WERI-Rb-1 (cell line): ENCODE measurements around the gene CCL8.
"Not testable (repeated sequence)": the region's sequence is repeated elsewhere in the genome, so short reads cannot be mapped to it uniquely, and the experiment has no call there.

ENCODE experiments used
- DNase-seq: peaks from one replicate; pipeline ENCODE4 v3.0.0-alpha.2; 2020
- H3K27ac ChIP-seq: fragments of 250-450 bp; sonication (Bioruptor Pico); 2 replicates; pipeline ENCODE4 v1.5.1; 2020; ENCODE audit warnings: mild to moderate bottlenecking, moderate library complexity
- H3K27me3 ChIP-seq: fragments of 250-450 bp; sonication (Bioruptor Pico); 2 replicates; pipeline ENCODE4 v1.5.1; 2021; ENCODE audit warnings: mild to moderate bottlenecking, low read depth, moderate library complexity; ENCODE audit not compliant: insufficient read depth, severe bottlenecking
- H3K36me3 ChIP-seq: fragments of 250-450 bp; sonication (Bioruptor Pico); 2 replicates; pipeline ENCODE4 v1.5.1; 2020; ENCODE audit warnings: mild to moderate bottlenecking, moderate library complexity
- H3K4me3 ChIP-seq: 2 replicates; pipeline ENCODE4 v1.5.1; 2011; ENCODE audit warnings: low read depth, mild to moderate bottlenecking, control low read depth, low read length
- H3K9me3 ChIP-seq: fragments of 250-450 bp; sonication (Bioruptor Pico); 2 replicates; pipeline ENCODE4 v1.5.1; 2021; ENCODE audit warnings: mild to moderate bottlenecking, moderate library complexity; ENCODE audit not compliant: severe bottlenecking
- CTCF ChIP-seq: IDR thresholded peaks from 2 replicates; pipeline ENCODE4 v1.5.1; 2011; ENCODE audit warnings: low read depth, mild to moderate bottlenecking, control low read depth, inconsistent platforms, low read length

The CCL8 gene

GRCh38 chr17:34314279-34314678 lies 5.0 kb upstream of the CCL8 start:
- Histone ChIP-seq H3K4me3 (no peak overlapping the region), H3K27ac (no peak overlapping the region), H3K36me3 (no peaks in the 10 kb centered on the region), H3K9me3 (no peaks in the 10 kb centered on the region), H3K27me3 (peaks cover 72% of the 10 kb centered on the region)
- no peak for TF ChIP-seq CTCF
- DNase-seq, result no peak

DNA sequence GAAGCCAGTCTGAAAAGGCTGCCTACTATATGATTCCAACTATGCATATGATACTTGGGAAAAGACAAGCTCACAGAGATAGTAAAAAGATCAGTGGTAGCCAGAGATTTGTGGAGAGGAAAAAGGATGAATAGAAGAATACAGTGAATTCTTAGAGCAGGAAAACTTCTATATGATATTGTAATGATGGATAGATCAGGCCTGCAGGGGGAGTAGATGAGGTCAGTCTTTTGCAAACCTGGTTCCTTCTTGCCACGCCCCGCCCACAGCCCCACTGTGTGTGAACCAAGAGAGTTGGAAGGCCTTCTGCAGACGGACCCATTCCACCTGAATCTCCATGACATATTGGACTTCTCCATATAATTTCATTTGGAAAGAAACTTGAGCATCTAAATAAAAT lies 761 bp upstream of the CCL8 start:
- no peak overlapping the region for H3K4me3 ChIP-seq
- H3K27me3 ChIP-seq, result peaks cover 60% of the 10 kb centered on the region
- 0 out of 2 replicates have a peak, but pooled peaks have one; percentile 11 for TF ChIP-seq CTCF
- H3K27ac ChIP-seq, result no peak overlapping the region
- H3K9me3 ChIP-seq, result no peaks in the 10 kb centered on the region
- no peaks in the 10 kb centered on the region for H3K36me3 ChIP-seq
- peak; percentile 20 for DNase-seq

DNA sequence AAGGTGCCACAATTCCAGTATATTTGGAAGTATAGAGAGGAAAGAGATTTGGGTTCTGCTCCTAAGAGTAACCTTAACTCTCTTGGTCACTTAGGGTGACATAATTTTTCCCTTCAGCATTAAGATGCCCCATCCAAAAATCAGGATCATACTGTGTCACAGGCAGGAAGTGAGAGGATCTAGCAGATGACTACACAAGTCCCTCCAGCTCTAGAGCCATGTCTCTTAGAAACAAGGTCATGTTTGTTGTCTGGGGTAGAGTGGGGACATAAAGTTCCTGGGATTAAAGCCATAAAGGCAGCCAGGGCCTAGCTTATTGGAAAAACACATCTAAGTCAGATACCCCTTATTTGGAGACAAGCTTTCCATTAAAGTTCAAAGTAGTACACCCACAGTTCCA lies 2.7 kb downstream of the CCL8 start:
- peaks cover 54% of the 10 kb centered on the region for H3K27me3 ChIP-seq
- H3K36me3 ChIP-seq, result no peaks in the 10 kb centered on the region
- H3K9me3 ChIP-seq, result no peaks in the 10 kb centered on the region
- TF ChIP-seq CTCF, result no peak
- H3K27ac ChIP-seq, result no peak overlapping the region
- no peak overlapping the region for H3K4me3 ChIP-seq
- DNase-seq, result no peak

DNA sequence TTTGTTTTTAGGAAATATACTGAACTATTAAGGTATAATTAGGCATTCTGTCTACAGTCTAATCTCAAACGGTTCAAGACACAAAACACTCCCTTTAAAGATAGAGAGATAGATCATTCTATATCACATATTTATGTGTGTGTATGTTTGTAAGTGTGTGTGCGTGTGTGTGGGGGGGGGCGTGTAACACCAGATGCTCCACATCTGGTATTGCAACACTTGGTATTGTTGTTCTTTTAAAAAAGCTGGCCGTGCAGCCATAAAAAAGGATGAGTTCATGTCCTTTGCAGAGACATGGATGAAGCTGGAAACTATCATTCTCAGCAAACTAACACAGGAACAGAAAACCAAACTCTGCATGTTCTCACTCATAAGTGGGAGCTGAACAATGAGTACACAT lies 8.3 kb downstream of the CCL8 start:
- not testable (repeated sequence) for H3K27ac ChIP-seq, DNase-seq, H3K9me3 ChIP-seq, H3K4me3 ChIP-seq, H3K36me3 ChIP-seq
- H3K27me3 ChIP-seq, result peaks cover 54% of the 10 kb centered on the region

DNA sequence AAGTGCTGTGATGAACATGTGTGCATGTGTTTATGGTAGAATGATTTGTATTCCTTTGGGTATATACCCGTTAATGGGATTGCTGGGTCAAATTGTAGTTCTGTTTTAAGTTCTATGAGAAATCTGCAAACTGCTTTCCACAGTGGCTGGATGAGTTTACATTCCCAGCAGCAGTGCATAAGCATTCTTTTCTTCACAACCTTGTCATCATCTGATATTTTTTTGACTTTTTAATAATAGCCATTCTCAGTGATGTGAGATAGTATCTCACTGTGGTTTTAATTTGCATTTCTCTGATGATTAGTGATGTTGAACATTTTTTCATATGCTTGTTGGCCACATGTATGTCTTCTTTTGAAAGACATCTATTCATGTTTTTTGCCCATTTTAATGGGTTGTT lies 18.5 kb downstream of the CCL8 start:
- DNase-seq, result no peak
- no peak for TF ChIP-seq CTCF
- no peak overlapping the region for H3K27ac ChIP-seq
- no peaks in the 10 kb centered on the region for H3K9me3 ChIP-seq
- peaks cover 75% of the 10 kb centered on the region for H3K27me3 ChIP-seq
- no peak overlapping the region for H3K4me3 ChIP-seq
- H3K36me3 ChIP-seq, result no peaks in the 10 kb centered on the region

DNA sequence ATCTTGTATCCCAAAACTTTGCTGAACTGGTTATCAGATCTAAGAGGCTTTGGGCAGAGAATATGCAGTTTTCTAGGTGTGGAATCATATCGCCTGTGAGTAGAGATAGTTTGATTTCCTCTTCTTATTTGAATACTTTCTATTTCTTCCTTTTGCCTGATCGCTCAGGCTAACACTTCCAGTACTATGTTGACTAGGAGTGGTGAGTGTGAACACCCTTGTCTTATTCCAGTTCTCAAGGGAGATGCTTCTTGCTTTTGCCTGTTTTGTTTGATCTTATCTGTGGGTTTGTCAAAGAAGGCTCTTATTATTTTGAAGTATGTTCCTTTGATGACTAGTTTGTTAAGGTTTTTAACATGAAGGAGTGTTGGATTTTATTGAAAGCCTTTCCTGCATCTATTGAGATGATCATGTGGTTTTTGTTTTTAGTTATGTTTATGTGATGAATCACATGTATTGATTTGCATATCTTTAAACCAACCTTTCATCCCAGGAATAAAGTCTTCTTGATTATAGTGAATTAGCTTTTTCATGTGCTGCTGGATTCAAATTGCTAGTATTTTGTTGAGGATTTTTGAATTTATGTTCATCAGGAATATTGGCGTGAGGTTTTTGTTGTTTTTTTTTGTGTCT lies 20.0 kb downstream of the CCL8 start:
- H3K27me3 ChIP-seq, result peaks cover 81% of the 10 kb centered on the region
- no peaks in the 10 kb centered on the region for H3K36me3 ChIP-seq
- no peak overlapping the region for H3K4me3 ChIP-seq
- no peak for DNase-seq
- H3K27ac ChIP-seq, result no peak overlapping the region
- no peak for TF ChIP-seq CTCF
- no peaks in the 10 kb centered on the region for H3K9me3 ChIP-seq
